GM12872 (cell line): ENCODE data around the gene C17orf50.

ENCODE experiments used
- CTCF ChIP-seq: IDR thresholded peaks from 3 replicates; pipeline ENCODE4 v1.5.1; 2011; ENCODE audit warnings: low read depth, mild to moderate bottlenecking, low read length, moderate library complexity; ENCODE audit not compliant: insufficient read depth

Gene C17orf50

GRCh38 chr17:35780950-35781349 lies 20.3 kb downstream of the C17orf50 start:
- no peak for TF ChIP-seq CTCF

- no peak for TF ChIP-seq CTCF
Measured at GRCh38 chr17:35784895-35785294, 24.2 kb downstream of the C17orf50 start.

- no peak for TF ChIP-seq CTCF
Measured at GRCh38 chr17:35786941-35787432, 26.3 kb downstream of the C17orf50 start.

- no peak for TF ChIP-seq CTCF
Measured at GRCh38 chr17:35788477-35789368, 28.0 kb downstream of the C17orf50 start.

- no peak for TF ChIP-seq CTCF
Measured at GRCh38 chr17:35790841-35791240, 30.2 kb downstream of the C17orf50 start.

- TF ChIP-seq CTCF = no peak
Measured at GRCh38 chr17:35791681-35792350, 31.1 kb downstream of the C17orf50 start.

GRCh38 chr17:35793257-35793656 lies 32.6 kb downstream of the C17orf50 start:
- no peak for TF ChIP-seq CTCF
